CD4-positive, alpha-beta T cell (primary cell): ENCODE data around the gene TMCO2. TPM values are rescaled to one million over a fixed set of nuclear protein-coding genes. Genes with fewer than 3 reads are reported as not detected.

Experiments used
- ATAC-seq: fragments of 200-7000 bp; cut with Tn5 transposase; one replicate; pipeline ENCODE4 v1.10.0; 2022; ENCODE audit warnings: mild to moderate bottlenecking; ENCODE audit not compliant: poor library complexity
- CTCF ChIA-PET: fragments of 350-600 bp; sonication (Branson Sonifier 250); formaldehyde crosslinking; loops from one replicate; lab custom pipeline; 2021; ENCODE audit warnings: antibody characterized with exemption, inconsistent platforms; lab: Charles Lee
- POLR2A ChIA-PET: fragments of 350-600 bp; sonication (Branson Sonifier 250); formaldehyde crosslinking; loops from one replicate; lab custom pipeline; 2021; ENCODE audit warnings: antibody characterized with exemption, inconsistent platforms; lab: Charles Lee
- DNase-seq, 14 experiments: peaks; one replicate each; pipeline ENCODE4 v3.0.0-alpha.2; 2013 to 2020; ENCODE audit warnings: mixed read lengths in 2 of 14
- H3K27ac ChIP-seq, 2 donors: one replicate each; pipeline versions ENCODE4 v1.5.1 to v1.7.0; 2013; ENCODE audit warnings: low read length in 2 of 2, low read depth in 1 of 2, mild to moderate bottlenecking in 1 of 2
- H3K27me3 ChIP-seq, 2 experiments: 1 replicate in 1 of 2; 2 replicates in 1 of 2; pipeline versions ENCODE4 v1.6.1 to v1.7.0; 2013; ENCODE audit warnings: low read length in 2 of 2, control low read depth in 1 of 2, mild to moderate bottlenecking in 1 of 2, moderate library complexity in 1 of 2; ENCODE audit not compliant: insufficient read depth in 2 of 2, control insufficient read depth in 1 of 2
- H3K36me3 ChIP-seq: one replicate; pipeline ENCODE4 v1.6.1; 2013; ENCODE audit warnings: low read length, control low read depth; ENCODE audit not compliant: insufficient read depth
- H3K4me1 ChIP-seq: one replicate; pipeline ENCODE4 v1.6.1; 2013; ENCODE audit warnings: low read length, control low read depth; ENCODE audit not compliant: insufficient read depth
- H3K4me3 ChIP-seq: one replicate; pipeline ENCODE4 v1.5.1; 2013; ENCODE audit warnings: mild to moderate bottlenecking, low read length, moderate library complexity
- H3K9me3 ChIP-seq, 2 experiments: 1 replicate in 1 of 2; 2 replicates in 1 of 2; pipeline versions ENCODE4 v1.6.1 to v1.7.0; 2013; ENCODE audit warnings: low read length in 2 of 2, mild to moderate bottlenecking in 2 of 2, control low read depth in 1 of 2, moderate library complexity in 1 of 2; ENCODE audit not compliant: control insufficient read depth in 1 of 2, insufficient read depth in 1 of 2
- H3K27ac Mint-ChIP-seq: one replicate; pipeline ENCODE4 v1.8.0; 2020; ENCODE audit warnings: mixed read lengths
- H3K27me3 Mint-ChIP-seq: one replicate; pipeline ENCODE4 v1.8.0; 2021; ENCODE audit warnings: mixed read lengths
- H3K36me3 Mint-ChIP-seq: one replicate; pipeline ENCODE4 v1.8.0; 2021; ENCODE audit warnings: low read depth, mixed read lengths
- H3K4me1 Mint-ChIP-seq: one replicate; pipeline ENCODE4 v1.8.0; 2021; ENCODE audit warnings: low read depth, mixed read lengths
- H3K4me3 Mint-ChIP-seq: one replicate; pipeline ENCODE4 v1.8.0; 2020; ENCODE audit warnings: mild to moderate bottlenecking, mixed read lengths
- H3K9me3 Mint-ChIP-seq: one replicate; pipeline ENCODE4 v1.8.0; 2020; ENCODE audit warnings: mixed read lengths
- CTCF ChIP-seq: fragments of 200-600 bp; IDR thresholded peaks from one replicate; pipeline ENCODE4 v1.8.0; 2022; ENCODE audit warnings: antibody characterized with exemption, mild to moderate bottlenecking
- intact Hi-C, 2 experiments: fragments of 100-400 bp; cut with DNase I in 1 of 2; cut with micrococcal nuclease in 1 of 2; formaldehyde crosslinking; loops; one replicate each; pipeline versions ENCODE4 v1.15.1 to v1.9.0; 2023 to 2025; cut with DNase I, micrococcal nuclease
- total RNA-seq, 174 experiments: library from RNA in 2 of 174; stranded (reverse) in 2 of 174; gene quantifications; one replicate each; pipeline ENCODE4 v1.2.3 and lab custom pipeline; 2021 to 2026

TMCO2 gene
- total RNA-seq, 2 experiments from 2014 or later: not detected

GRCh38 chr1:40245686-40246085 is 2.1 kb upstream of the TMCO2 start:
- Mint-ChIP-seq H3K9me3 (no peaks in the 10 kb centered on the region), H3K4me3 (no peak overlapping the region), H3K36me3 (no peaks in the 10 kb centered on the region), H3K27ac (no peak overlapping the region), H3K27me3 (no peaks in the 10 kb centered on the region), H3K4me1 (peaks cover 7% of the 10 kb centered on the region)
- TF ChIP-seq CTCF: no peak
- DNase-seq (no peak), ATAC-seq (no peak)
- intact Hi-C loops: no loop called here
- Histone ChIP-seq H3K27me3 (no peaks in the 10 kb centered on the region), H3K36me3 (no peaks in the 10 kb centered on the region), H3K9me3 (no peaks in the 10 kb centered on the region), H3K4me3 (no peak overlapping the region), H3K27ac (no peak overlapping the region), H3K4me1 (peaks cover 7% of the 10 kb centered on the region)
- POLR2A ChIA-PET: no interaction called here
- CTCF ChIA-PET: no interaction called here

- Mint-ChIP-seq H3K4me1 (no peaks in the 10 kb centered on the region), H3K36me3 (no peaks in the 10 kb centered on the region), H3K9me3 (no peaks in the 10 kb centered on the region), H3K4me3 (no peak overlapping the region), H3K27me3 (no peaks in the 10 kb centered on the region), H3K27ac (no peak overlapping the region)
- Histone ChIP-seq H3K36me3 (no peaks in the 10 kb centered on the region), H3K4me1 (no peaks in the 10 kb centered on the region), H3K9me3 (no peaks in the 10 kb centered on the region), H3K4me3 (no peak overlapping the region), H3K27me3 (no peaks in the 10 kb centered on the region), H3K27ac (no peak overlapping the region)
- intact Hi-C loops: no loop called here
- CTCF ChIA-PET: no interaction called here
- no peak for DNase-seq
- no peak for TF ChIP-seq CTCF
- POLR2A ChIA-PET: no interaction called here
- ATAC-seq: no peak
Observed at GRCh38 chr1:40248412-40248811, 675 bp downstream of the TMCO2 start.

GRCh38 chr1:40251456-40251855 is 3.7 kb downstream of the TMCO2 start:
- Mint-ChIP-seq H3K27ac (no peak overlapping the region), H3K36me3 (no peaks in the 10 kb centered on the region), H3K27me3 (no peaks in the 10 kb centered on the region), H3K4me3 (no peak overlapping the region), H3K9me3 (no peaks in the 10 kb centered on the region), H3K4me1 (peaks cover 13% of the 10 kb centered on the region)
- Histone ChIP-seq H3K27ac (no peak overlapping the region), H3K36me3 (no peaks in the 10 kb centered on the region), H3K4me1 (peaks cover 7% of the 10 kb centered on the region), H3K27me3 (no peaks in the 10 kb centered on the region), H3K4me3 (no peak overlapping the region), H3K9me3 (no peaks in the 10 kb centered on the region)
- no peak for DNase-seq
- POLR2A ChIA-PET: no interaction called here
- CTCF ChIA-PET: no interaction called here
- no peak for ATAC-seq
- no peak for TF ChIP-seq CTCF
- intact Hi-C loops: loop anchor here (10.0 kb wide), 2 partner anchors 123 to 133 kb away; partner anchors contain the start of gene SMAP2 (in 1 of the 2)
